Caco-2 (cell line): ENCODE data around the gene QPRT. TPM values are rescaled to one million over a fixed set of nuclear protein-coding genes. Genes with fewer than 3 reads are reported as not detected.

Source experiments
- BruUV-seq: library from RNA; stranded (reverse); fragments of 400-500 nt; replicated peaks from 2 replicates; lab custom pipeline; 2021; lab: Mats Ljungman, UMichigan
- CTCF ChIA-PET: fragments of 300-600 bp; sonication (Branson Sonifier 250); formaldehyde crosslinking; loops from one replicate; lab custom pipeline; 2022; ENCODE audit warnings: antibody characterized with exemption; lab: Charles Lee
- POLR2A ChIA-PET: fragments of 300-600 bp; sonication (Branson Sonifier 250); formaldehyde crosslinking; loops from one replicate; lab custom pipeline; 2022; ENCODE audit warnings: antibody characterized with exemption; lab: Charles Lee
- DNase-seq, 2 experiments: peaks; one replicate each; pipeline versions ENCODE4 v3.0.0 to v3.0.0-alpha.2; 2020 to 2022
- H3K27me3 ChIP-seq: replicated peaks from 2 replicates; pipeline ENCODE4 v1.6.0; 2011; ENCODE audit warnings: low read length; ENCODE audit not compliant: control insufficient read depth, insufficient read depth
- H3K36me3 ChIP-seq: 2 replicates; pipeline ENCODE4 v1.5.1; 2011; ENCODE audit warnings: low read length; ENCODE audit not compliant: control insufficient read depth, insufficient read depth
- H3K4me1 ChIP-seq: fragments of 250-450 bp; sonication (Bioruptor Pico); 2 replicates; pipeline ENCODE4 v1.5.1; 2020; ENCODE audit warnings: mild to moderate bottlenecking
- H3K4me3 ChIP-seq: 2 replicates; pipeline ENCODE4 v1.5.1; 2011; ENCODE audit warnings: low read depth, mild to moderate bottlenecking, control low read depth, low read length
- H3K9me3 ChIP-seq: fragments of 250-450 bp; sonication (Bioruptor Pico); 2 replicates; pipeline ENCODE4 v1.5.1; 2020; ENCODE audit warnings: mild to moderate bottlenecking, moderate library complexity
- H3K27ac Mint-ChIP-seq: one replicate; pipeline ENCODE4 v1.8.0; 2022; ENCODE audit warnings: mixed read lengths; ENCODE audit not compliant: unreplicated experiment
- H3K27me3 Mint-ChIP-seq: one replicate; pipeline ENCODE4 v1.8.0; 2022; ENCODE audit warnings: mixed read lengths; ENCODE audit not compliant: insufficient read depth, unreplicated experiment
- H3K36me3 Mint-ChIP-seq: one replicate; pipeline ENCODE4 v1.8.0; 2022; ENCODE audit warnings: mild to moderate bottlenecking, mixed read lengths; ENCODE audit not compliant: insufficient read depth, unreplicated experiment
- H3K4me1 Mint-ChIP-seq: one replicate; pipeline ENCODE4 v1.8.0; 2022; ENCODE audit warnings: low read depth, mixed read lengths; ENCODE audit not compliant: unreplicated experiment
- H3K4me3 Mint-ChIP-seq: one replicate; pipeline ENCODE4 v1.8.0; 2022; ENCODE audit warnings: mild to moderate bottlenecking, moderate library complexity, mixed read lengths; ENCODE audit not compliant: unreplicated experiment
- H3K9me3 Mint-ChIP-seq: one replicate; pipeline ENCODE4 v1.8.0; 2022; ENCODE audit warnings: mixed read lengths; ENCODE audit not compliant: unreplicated experiment
- CTCF ChIP-seq, 2 experiments: fragments of 200-600 bp in 1 of 2; IDR thresholded peaks; 1 replicate in 1 of 2; 2 replicates in 1 of 2; pipeline versions ENCODE4 v1.5.1 to v1.8.0; 2011 to 2022; ENCODE audit warnings: antibody characterized with exemption in 1 of 2, control low read depth in 1 of 2, inconsistent platforms in 1 of 2, low read depth in 1 of 2, low read length in 1 of 2, mild to moderate bottlenecking in 1 of 2, moderate library complexity in 1 of 2; ENCODE audit not compliant: insufficient read depth in 1 of 2, severe bottlenecking in 1 of 2, unreplicated experiment in 1 of 2
- intact Hi-C: fragments of 100-400 bp; cut with micrococcal nuclease; formaldehyde crosslinking; loops from one replicate; pipeline ENCODE4 v1.10.0; 2022; ENCODE audit not compliant: unreplicated experiment
- total RNA-seq: library from RNA; stranded (reverse); gene quantifications from 2 replicates; pipeline ENCODE4 v1.2.3, GENCODE V29; 2022

QPRT gene
- total RNA-seq, 1 experiment from 2014 or later, result 178 TPM

- Histone ChIP-seq H3K9me3 (no peaks in the 10 kb centered on the region), H3K4me1 (peaks cover 37% of the 10 kb centered on the region), H3K36me3 (no peaks in the 10 kb centered on the region; the same call in 1 of the 2 replicates), H3K4me3 (no peak overlapping the region), H3K27me3 (no peaks in the 10 kb centered on the region)
- Mint-ChIP-seq H3K4me3 (no peak overlapping the region), H3K4me1 (peaks cover 25% of the 10 kb centered on the region), H3K36me3 (no peaks in the 10 kb centered on the region), H3K27ac (no peak overlapping the region), H3K9me3 (no peaks in the 10 kb centered on the region), H3K27me3 (no peaks in the 10 kb centered on the region)
- intact Hi-C loops, result no loop called here
- BruUV-seq, result no TSS peak
- CTCF ChIA-PET, result interaction anchor here (0.6 kb wide), 1 partner anchor 86 kb away, joined by 3 read pairs; no protein-coding TSS in a partner anchor
- TF ChIP-seq CTCF (IDR thresholded peaks at IDR 0.05; ENCODE audit: insufficient read depth in 1 of 2, low read depth in 1 of 2, low read length in 1 of 2, severe bottlenecking in 1 of 2, unreplicated experiment in 1 of 2), result no peak
- POLR2A ChIA-PET, result no interaction called here
- no peak for DNase-seq
These were observed 63.8 kb downstream of the QPRT start for GRCh38 chr16:29742683-29743275.

GRCh38 chr16:29743475-29743826, 64.5 kb downstream of the QPRT start:
- CTCF ChIA-PET, result interaction anchor here (0.6 kb wide), 1 partner anchor 86 kb away, joined by 3 read pairs; no protein-coding TSS in a partner anchor
- BruUV-seq, result no TSS peak
- H3K27ac Mint-ChIP-seq, result no peak overlapping the region
- intact Hi-C loops, result no loop called here
- no peaks in the 10 kb centered on the region for H3K9me3 Mint-ChIP-seq
- no peaks in the 10 kb centered on the region; the same call in 1 of the 2 replicates for H3K36me3 ChIP-seq
- POLR2A ChIA-PET, result no interaction called here
- peaks cover 33% of the 10 kb centered on the region for H3K4me1 ChIP-seq
- no peak overlapping the region for H3K4me3 ChIP-seq
- no peaks in the 10 kb centered on the region for H3K36me3 Mint-ChIP-seq
- no peak for DNase-seq
- H3K4me3 Mint-ChIP-seq, result no peak overlapping the region
- TF ChIP-seq CTCF (IDR thresholded peaks at IDR 0.05; ENCODE audit: insufficient read depth in 1 of 2, low read depth in 1 of 2, low read length in 1 of 2, severe bottlenecking in 1 of 2, unreplicated experiment in 1 of 2), result no peak
- peaks cover 18% of the 10 kb centered on the region for H3K4me1 Mint-ChIP-seq
- H3K9me3 ChIP-seq, result no peaks in the 10 kb centered on the region; the same call in 1 of the 2 replicates
- no peaks in the 10 kb centered on the region for H3K27me3 Mint-ChIP-seq
- H3K27me3 ChIP-seq, result no peaks in the 10 kb centered on the region

GRCh38 chr16:29743827-29744531, 65.0 kb downstream of the QPRT start:
- DNase-seq, result no peak
- intact Hi-C loops, result no loop called here
- CTCF ChIA-PET, result no interaction called here
- no peak overlapping the region for H3K4me3 Mint-ChIP-seq
- no peak overlapping the region for H3K27ac Mint-ChIP-seq
- POLR2A ChIA-PET, result no interaction called here
- H3K9me3 ChIP-seq, result no peaks in the 10 kb centered on the region; the same call in 1 of the 2 replicates
- no peaks in the 10 kb centered on the region for H3K27me3 Mint-ChIP-seq
- no peaks in the 10 kb centered on the region for H3K27me3 ChIP-seq
- H3K9me3 Mint-ChIP-seq, result no peaks in the 10 kb centered on the region
- H3K36me3 ChIP-seq, result no peaks in the 10 kb centered on the region; the same call in 1 of the 2 replicates
- no peaks in the 10 kb centered on the region for H3K36me3 Mint-ChIP-seq
- peaks cover 27% of the 10 kb centered on the region for H3K4me1 ChIP-seq
- BruUV-seq, result no TSS peak
- peaks cover 15% of the 10 kb centered on the region for H3K4me1 Mint-ChIP-seq
- H3K4me3 ChIP-seq, result no peak overlapping the region
- no peak for TF ChIP-seq CTCF (IDR thresholded peaks at IDR 0.05; ENCODE audit: insufficient read depth in 1 of 2, low read depth in 1 of 2, low read length in 1 of 2, severe bottlenecking in 1 of 2, unreplicated experiment in 1 of 2)
